HG02610 (cell line): ENCODE measurements around the gene TRIL.

Experiments used
- ATAC-seq: cut with Tn5 transposase; IDR thresholded peaks from one replicate; pipeline ENCODE4 v1.9.1; 2021; ENCODE audit warnings: mild to moderate bottlenecking, moderate library complexity; ENCODE audit not compliant: unreplicated experiment

Gene TRIL, protein sequence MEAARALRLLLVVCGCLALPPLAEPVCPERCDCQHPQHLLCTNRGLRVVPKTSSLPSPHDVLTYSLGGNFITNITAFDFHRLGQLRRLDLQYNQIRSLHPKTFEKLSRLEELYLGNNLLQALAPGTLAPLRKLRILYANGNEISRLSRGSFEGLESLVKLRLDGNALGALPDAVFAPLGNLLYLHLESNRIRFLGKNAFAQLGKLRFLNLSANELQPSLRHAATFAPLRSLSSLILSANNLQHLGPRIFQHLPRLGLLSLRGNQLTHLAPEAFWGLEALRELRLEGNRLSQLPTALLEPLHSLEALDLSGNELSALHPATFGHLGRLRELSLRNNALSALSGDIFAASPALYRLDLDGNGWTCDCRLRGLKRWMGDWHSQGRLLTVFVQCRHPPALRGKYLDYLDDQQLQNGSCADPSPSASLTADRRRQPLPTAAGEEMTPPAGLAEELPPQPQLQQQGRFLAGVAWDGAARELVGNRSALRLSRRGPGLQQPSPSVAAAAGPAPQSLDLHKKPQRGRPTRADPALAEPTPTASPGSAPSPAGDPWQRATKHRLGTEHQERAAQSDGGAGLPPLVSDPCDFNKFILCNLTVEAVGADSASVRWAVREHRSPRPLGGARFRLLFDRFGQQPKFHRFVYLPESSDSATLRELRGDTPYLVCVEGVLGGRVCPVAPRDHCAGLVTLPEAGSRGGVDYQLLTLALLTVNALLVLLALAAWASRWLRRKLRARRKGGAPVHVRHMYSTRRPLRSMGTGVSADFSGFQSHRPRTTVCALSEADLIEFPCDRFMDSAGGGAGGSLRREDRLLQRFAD

GRCh38 chr7:28958235-28958979 is at the start of gene TRIL:
Gene TRIL, minus strand, starts transcription at chr7:28958330. Its CDS starts 284 bp downstream, at chr7:28958046.
- no peak for ATAC-seq

GRCh38 chr7:29007127-29007526 is 49.0 kb upstream of the TRIL start:
- no peak for ATAC-seq

- no peak for ATAC-seq
These were observed 47.7 kb upstream of the TRIL start for GRCh38 chr7:29005829-29006228.

GRCh38 chr7:29005406-29005805 is 47.3 kb upstream of the TRIL start:
- no peak for ATAC-seq

DNA sequence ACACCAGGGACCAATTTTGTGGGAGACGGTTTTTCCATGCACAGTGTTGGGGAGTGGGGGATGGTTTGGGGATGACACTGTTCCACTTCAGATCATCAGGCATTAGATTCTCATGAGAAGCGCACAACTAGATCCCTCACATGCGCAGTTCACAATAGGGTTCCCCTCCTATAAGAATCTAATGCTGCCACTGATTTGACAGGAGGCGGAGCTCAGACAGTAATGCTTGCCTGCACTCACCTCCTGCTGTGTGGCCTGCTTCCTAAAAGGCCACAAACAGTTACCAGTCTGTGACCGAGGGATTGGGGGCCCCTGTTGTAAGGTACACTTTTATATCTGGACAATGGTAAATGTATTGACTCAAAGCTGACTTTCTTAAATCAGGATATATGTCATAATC is 45.6 kb upstream of the TRIL start:
- no peak for ATAC-seq

- no peak for ATAC-seq
These were observed 42.6 kb upstream of the TRIL start for GRCh38 chr7:29000717-29001076.

DNA sequence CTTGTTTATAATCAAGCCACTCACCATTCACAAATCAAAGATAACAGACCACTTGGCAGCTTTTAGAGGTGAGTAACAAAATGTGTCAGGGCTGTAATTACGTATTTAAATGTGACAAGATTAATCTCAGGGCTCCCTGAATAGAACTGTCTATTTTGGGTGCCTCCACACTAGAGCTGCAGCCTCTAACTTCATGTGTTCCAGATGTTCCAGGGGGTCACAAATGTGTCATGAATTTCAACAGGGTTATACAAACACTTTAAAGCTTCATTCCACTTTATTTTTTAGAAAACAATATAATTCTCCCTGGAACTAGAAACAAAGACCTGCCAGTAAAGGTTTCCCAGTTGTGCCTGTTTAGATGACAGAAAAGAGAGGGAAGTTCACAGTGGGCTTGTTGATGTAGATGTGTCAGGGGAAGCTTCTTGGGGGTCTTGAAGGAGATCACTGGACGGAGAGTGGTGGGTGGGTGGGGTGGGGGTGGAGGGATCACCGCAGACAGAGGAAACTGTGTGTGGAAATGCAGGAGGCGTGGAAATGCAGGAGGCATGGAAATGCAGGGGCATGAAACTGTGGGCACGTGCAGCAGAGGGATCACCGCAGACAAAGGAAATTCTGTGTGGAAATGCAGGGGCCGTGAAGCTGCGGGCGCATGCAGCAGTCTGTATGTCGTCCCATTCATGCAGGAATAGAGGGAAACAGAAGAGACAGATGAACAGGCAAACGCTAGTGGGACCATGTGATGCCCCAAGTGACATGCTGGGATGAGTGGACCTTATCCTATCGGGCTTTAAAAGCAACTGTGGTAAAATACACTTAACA is 42.0 kb upstream of the TRIL start:
- no peak for ATAC-seq

- no peak for ATAC-seq
These were observed 41.3 kb upstream of the TRIL start for GRCh38 chr7:28999427-28999826.

- ATAC-seq: no peak
These were observed 40.0 kb upstream of the TRIL start for GRCh38 chr7:28998105-28998504.

DNA sequence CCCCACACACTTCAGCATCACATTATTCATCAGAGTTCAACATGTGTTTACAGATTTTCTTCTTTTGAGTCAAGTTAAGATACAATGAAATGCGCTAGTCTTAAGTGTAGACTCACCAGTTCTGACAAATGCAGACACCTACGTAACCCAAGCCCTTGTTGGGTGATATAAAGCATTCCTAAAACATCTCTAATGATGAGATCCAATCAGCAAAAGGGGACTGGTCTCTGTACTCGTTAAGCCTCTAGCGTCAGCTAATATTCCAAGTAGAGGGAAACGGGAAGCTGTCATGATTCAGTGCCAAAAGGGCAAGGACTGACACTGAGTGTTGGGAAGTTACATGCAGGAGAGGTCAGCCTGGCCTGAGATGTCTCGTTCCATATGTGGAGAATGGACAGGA is 38.7 kb upstream of the TRIL start:
- no peak for ATAC-seq

- no peak for ATAC-seq
These were observed 35.2 kb upstream of the TRIL start for GRCh38 chr7:28993371-28993770.

- ATAC-seq: no peak
These were observed 34.7 kb upstream of the TRIL start for GRCh38 chr7:28992798-28993197.

GRCh38 chr7:28990200-28990960 is 32.2 kb upstream of the TRIL start:
- ATAC-seq: no peak

DNA sequence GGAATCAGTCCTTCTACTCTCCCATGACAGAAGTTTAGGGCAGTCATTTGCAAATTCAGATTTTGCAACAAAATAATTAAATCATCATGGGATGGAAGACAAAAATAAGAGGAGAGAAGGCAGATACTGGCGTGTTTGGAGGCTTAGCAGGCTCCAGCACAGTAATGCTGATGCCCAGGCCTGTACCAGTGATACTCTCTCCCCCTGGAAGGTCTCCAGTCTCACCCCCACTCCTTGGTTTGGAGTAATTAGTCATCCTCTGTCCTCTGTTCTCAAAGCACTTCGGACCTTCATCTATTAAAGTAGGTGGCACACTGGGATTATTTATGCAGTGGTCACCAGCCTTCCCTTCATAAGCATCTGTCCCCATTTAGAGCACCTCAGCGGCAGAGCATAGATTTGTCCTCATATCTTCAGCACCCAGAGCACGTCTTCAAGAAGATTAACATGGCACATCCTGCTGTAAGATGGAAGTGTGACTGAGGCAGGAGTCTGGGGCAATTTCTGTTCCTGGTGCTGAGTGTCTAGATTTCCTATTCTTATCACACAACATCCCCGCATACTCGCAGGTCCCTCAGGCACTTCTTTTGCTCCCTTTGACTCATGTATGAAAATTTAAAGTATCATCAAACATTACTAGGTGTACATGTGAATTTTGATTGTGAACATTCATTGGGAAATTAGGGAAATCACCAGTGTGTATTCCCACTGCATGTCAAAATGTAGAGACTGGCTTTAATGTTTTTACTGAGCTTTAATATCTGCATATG is 31.3 kb upstream of the TRIL start:
- no peak for ATAC-seq

DNA sequence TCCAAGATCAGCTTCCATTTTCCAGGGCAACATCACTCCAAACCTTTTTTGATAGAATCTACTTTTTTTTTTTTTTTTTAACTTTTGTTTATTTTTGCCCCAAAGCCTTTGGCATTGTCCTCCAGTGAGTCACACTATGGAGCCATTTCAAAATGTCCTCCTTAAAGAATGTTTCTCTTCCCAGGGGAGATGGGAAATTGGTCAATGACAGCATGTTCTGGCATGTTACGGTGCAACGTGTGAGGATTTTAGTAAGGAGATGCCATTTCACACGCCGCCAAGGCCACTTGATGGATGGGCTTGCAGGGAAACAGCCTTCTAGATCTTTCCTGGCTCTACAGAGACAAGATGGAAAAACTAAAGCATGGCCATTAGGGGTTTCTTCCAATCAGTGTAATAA is 30.7 kb upstream of the TRIL start:
- ATAC-seq: no peak

DNA sequence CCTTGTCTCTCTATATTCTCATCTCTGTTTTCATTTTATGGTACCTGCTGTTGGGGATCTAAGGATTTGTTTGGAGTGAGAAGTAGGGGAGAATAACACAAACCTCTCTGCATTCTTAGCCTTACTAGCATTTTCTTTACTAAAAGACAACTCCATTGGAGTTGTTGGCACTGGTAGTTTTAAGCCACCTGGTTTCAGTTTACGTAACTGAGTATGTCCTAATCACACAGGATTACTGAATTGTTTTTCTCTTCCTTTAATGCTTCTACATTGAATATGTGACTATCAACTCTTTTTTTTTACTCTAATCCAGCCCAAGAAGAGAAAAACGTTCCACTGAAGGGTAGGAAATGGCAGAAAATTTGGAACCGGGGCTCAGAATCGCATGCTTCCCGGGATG is 30.0 kb upstream of the TRIL start:
- ATAC-seq: no peak

DNA sequence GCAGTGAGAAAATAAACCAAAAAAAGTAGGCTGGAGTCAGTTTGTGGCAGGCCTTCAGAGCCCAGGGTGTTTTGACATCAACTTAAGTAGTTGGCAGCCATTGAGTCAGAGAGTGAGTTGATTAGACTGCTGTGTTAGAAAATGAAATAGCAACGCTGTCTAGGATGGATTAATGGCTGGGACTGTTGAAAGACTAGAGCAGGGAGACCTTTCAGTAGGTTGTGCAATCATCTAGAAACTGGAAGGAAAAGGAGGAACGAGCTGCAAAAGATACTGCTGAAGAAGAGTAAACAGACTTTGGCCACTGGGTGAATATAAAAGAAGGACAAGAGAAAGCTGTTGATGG is 28.6 kb upstream of the TRIL start:
- no peak for ATAC-seq

DNA sequence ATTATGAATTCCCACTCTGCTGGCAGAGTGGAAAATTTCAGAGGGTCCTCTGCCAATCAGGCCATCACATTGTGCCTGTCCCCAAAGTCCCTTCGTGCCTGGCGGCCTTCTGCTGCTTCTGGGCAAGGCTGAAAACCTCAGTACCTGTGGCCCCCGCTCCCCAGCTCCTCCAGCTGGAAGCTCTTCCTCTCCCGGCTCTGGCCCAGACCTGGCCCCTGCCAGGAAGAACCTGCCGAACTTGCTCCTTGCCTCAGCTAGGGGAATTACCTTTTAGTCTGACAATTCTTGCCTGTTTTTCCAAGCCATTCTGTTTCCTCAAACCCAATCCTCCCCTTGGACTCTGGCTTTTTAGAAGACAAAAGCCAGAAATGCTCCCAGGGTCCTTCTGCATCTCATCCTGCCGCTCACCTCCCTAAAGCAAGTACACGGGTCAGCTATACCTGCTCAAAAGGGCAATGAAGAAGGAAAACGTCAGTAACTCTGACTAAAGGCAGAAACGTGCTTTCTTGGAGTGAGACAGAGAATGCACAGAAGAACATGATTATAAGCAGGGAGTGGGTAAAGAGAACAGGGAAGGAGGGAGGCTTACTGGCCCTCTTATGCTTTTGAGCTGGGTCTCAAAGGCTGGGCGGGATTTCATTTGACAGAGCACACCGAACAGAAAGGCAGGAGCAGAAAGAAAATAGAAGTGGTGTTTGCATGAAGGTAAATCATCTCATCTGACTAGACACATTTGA is 28.1 kb upstream of the TRIL start:
- no peak for ATAC-seq

GRCh38 chr7:28984631-28985030 is 26.5 kb upstream of the TRIL start:
- ATAC-seq: no peak
